ENCODE data around the gene TSNAXIP1.

DNA sequence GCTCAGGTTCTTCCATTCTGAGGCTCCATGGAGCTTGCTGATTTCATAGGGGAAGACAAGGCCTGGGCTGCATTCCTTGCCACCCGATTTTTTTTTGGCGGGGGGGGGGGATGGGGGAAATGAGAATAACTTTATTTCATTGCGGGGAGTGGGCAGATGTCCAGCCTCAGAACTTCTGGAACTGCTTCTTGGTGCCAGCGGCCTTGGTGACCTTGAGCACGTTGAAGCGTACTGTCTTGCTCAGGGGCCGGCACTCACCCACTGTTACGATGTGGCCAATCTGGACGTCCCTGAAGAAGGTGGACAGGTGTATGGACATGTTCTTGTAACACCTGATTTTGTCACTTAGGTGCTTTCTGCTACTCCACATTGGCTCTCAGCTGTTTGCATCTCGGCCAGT lies 49.1 kb downstream of the TSNAXIP1 start:
- TF ChIP-seq, protein P1, sequence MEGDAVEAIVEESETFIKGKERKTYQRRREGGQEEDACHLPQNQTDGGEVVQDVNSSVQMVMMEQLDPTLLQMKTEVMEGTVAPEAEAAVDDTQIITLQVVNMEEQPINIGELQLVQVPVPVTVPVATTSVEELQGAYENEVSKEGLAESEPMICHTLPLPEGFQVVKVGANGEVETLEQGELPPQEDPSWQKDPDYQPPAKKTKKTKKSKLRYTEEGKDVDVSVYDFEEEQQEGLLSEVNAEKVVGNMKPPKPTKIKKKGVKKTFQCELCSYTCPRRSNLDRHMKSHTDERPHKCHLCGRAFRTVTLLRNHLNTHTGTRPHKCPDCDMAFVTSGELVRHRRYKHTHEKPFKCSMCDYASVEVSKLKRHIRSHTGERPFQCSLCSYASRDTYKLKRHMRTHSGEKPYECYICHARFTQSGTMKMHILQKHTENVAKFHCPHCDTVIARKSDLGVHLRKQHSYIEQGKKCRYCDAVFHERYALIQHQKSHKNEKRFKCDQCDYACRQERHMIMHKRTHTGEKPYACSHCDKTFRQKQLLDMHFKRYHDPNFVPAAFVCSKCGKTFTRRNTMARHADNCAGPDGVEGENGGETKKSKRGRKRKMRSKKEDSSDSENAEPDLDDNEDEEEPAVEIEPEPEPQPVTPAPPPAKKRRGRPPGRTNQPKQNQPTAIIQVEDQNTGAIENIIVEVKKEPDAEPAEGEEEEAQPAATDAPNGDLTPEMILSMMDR (conservative IDR thresholded peaks at IDR 0.05 in 1 of 2, IDR thresholded peaks at IDR 0.05 in 1 of 2; ENCODE audit: extremely low read depth in 1 of 2, insufficient read depth in 1 of 2, low read depth in 1 of 2, low read length in 2 of 2), result no peak
- TF ChIP-seq EZH2 (IDR thresholded peaks at IDR 0.05; ENCODE audit: borderline replicate concordance, low read length), result no peak

Measured in mammary epithelial cell (primary cell).